Raji (cell line): ENCODE data around the gene TTLL9.

Source experiments
- POLR2A ChIP-seq: IDR thresholded peaks from 2 replicates; pipeline ENCODE4 v1.6.1; 2011; ENCODE audit warnings: low read depth, low read length, control low read depth; ENCODE audit not compliant: insufficient read depth

The TTLL9 gene

GRCh38 chr20:31979713-31980426 lies 109.4 kb downstream of the TTLL9 start:
- no peak for TF ChIP-seq POLR2A

GRCh38 chr20:31981784-31982183 lies 111.3 kb downstream of the TTLL9 start:
- no peak for TF ChIP-seq POLR2A

DNA sequence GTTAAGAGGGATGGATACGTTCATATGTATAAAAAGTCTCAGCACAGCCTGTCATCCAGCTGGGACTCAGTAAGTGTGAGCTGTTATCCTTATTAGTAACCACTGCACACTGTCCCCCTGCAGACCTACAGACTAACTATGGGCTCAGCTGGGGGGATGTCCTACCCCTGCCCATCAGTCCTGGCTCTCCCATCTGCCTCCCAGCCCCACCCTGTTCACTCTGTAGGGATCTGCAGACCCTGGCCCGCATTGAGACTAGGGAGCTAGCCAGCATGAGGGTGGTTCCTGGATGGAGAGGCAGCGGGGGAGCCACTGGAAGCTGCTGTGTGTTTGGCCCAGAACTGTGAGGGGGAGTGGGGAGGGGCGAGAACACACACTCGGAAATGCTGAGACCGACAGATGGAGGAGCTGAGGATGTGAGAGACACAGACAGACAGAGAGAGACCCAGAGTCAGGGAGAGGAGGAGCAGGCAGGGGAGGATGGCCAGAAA lies 114.6 kb downstream of the TTLL9 start:
- no peak for TF ChIP-seq POLR2A

DNA sequence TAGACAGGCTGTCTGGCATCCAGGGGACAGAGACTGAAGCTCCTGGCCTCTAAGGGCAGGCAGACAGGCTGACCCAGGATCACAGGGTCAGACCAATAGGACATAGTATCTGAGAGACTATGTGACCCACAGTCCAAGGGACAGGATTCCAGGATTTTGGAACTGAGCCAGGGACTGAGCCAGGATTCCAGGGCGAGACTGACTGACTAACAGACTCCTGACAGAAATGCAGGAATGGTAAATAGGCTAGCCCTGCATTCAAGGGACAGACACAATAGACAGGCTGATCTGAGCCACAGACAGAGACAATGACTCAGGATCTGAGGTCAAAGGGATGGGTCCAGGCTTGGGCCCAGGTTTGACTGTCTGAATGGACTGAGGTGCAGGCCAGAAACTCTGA lies 117.3 kb downstream of the TTLL9 start:
- no peak for TF ChIP-seq POLR2A

DNA sequence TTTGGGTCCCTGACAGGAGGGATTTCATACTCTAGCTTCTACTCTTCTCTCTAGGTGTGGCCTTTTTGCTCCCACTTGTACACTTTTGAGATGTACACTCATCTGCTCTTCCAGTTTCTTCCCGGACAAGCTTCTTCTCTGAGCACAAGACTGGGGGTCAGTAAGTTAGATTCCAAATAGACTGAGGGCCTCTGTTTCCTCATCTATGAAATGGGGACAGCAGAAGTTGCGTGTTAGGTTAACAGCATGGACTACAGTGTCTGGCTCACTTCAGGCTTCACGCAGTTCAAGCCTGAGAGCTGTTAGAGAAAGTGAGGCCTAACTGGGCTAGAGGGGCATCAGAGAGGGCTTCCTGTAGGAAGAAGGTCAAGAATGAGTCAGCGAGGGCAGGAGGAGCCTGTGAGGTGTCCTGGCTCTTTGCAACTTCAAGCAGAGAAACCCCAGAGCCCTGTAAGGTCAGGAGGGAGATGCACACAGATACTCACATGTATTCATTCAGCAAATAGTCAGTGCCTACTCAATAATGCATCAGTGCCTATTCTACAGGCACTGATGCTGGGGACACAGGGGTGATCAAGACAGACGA lies 118.1 kb downstream of the TTLL9 start:
- no peak for TF ChIP-seq POLR2A

DNA sequence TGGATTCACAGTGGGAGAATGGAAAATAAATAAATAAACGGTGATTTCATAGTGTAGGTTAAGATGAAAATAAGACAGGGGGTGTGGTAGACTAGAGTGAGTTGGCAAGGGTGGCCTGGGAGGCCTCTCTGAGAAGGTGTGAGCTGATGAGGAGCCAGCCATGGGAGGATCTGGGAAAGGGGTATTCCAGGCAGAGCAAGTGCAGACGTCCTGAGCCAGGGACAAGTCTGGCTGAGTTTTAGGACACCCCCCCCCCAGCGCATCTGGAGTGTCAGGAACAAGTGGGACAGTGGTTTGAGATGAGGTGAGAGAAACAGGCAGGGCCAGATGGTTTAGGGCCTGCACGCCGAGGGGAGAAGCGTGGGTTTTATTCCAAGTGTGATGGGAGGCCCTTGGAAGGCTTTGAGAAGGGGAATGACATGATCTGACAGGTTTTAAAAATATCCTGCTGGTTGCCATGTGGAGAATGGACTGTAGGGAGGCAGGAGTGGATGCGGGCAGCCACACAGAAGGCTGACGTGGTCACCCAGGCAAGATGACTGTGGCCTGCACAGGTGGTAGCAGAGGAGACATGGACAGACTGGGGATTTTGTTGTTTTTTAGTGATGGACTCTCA lies 118.7 kb downstream of the TTLL9 start:
- no peak for TF ChIP-seq POLR2A

GRCh38 chr20:31990641-31991338 lies 120.4 kb downstream of the TTLL9 start:
- TF ChIP-seq POLR2A: no peak

- no peak for TF ChIP-seq POLR2A
Observed at GRCh38 chr20:31991339-31991705, 120.9 kb downstream of the TTLL9 start.

- no peak for TF ChIP-seq POLR2A
Observed at GRCh38 chr20:31992086-31992485, 121.7 kb downstream of the TTLL9 start.
